GM12872 (cell line): ENCODE measurements around the gene C1orf74.

Experiments
- TF ChIP-seq, protein P1 (sequence below): IDR thresholded peaks from 3 replicates; pipeline ENCODE4 v1.5.1; 2011; ENCODE audit warnings: low read depth, mild to moderate bottlenecking, low read length, moderate library complexity; ENCODE audit not compliant: insufficient read depth

Gene C1orf74

DNA sequence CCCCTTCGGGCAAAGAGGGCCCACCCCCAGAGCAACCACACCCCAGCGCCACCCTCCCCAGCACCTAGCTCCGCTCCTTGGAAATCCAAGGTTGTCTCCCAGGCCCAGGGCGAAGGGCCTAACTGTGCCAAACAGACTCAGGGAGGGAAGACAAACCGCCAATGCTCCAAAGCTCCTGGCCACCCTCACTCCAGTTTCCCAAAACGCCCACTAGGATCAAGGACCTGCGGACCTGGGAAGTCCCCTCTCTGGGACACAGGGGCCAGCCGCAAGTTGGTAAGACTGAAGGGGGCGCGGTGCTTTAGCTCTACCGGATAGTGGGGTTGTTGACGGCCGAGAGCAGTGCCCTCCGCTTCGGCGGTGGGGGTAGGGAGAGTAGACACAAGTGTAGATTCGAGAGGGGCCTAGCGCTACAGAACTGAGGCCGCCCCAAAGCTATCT, 21.0 kb upstream of the C1orf74 start:
- TF ChIP-seq, protein P1, sequence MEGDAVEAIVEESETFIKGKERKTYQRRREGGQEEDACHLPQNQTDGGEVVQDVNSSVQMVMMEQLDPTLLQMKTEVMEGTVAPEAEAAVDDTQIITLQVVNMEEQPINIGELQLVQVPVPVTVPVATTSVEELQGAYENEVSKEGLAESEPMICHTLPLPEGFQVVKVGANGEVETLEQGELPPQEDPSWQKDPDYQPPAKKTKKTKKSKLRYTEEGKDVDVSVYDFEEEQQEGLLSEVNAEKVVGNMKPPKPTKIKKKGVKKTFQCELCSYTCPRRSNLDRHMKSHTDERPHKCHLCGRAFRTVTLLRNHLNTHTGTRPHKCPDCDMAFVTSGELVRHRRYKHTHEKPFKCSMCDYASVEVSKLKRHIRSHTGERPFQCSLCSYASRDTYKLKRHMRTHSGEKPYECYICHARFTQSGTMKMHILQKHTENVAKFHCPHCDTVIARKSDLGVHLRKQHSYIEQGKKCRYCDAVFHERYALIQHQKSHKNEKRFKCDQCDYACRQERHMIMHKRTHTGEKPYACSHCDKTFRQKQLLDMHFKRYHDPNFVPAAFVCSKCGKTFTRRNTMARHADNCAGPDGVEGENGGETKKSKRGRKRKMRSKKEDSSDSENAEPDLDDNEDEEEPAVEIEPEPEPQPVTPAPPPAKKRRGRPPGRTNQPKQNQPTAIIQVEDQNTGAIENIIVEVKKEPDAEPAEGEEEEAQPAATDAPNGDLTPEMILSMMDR = no peak

DNA sequence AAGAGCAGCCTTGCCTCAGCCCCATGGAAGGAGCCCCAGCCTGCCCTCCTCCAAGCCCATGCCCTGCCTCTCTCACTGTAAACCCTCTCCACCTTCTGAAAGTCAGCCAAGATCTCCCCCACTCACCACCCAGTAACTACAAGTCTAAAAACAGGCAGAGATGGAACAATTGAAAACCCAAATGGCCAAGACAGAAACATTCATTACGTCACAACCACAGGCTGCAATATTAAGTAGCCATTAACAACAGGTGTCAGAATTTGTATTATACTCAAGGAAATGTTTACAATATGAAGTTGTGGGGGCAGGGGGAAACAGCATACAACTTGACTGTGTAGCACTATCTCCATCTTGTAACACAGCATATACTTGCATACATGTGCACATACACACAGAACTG, 19.2 kb upstream of the C1orf74 start:
- TF ChIP-seq, protein P1 = no peak

DNA sequence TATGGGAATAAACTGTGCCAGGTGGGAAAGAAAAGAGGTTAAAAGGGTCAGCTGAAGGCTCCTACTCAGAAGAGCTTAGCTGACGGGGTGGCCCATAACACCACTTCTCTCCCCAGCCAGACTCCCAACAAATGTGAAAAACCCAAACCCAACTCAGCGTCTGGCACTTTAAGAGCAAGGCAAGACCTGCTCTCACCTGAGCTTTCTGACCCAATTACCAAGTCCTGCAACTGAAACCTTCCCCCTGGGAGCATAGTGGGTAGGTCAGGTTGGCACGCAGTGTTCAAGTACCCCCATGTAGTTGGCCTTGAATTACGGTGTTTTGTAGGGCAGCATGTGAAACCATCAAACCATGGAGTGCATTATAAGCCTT, 18.4 kb upstream of the C1orf74 start:
- TF ChIP-seq, protein P1 = no peak

DNA sequence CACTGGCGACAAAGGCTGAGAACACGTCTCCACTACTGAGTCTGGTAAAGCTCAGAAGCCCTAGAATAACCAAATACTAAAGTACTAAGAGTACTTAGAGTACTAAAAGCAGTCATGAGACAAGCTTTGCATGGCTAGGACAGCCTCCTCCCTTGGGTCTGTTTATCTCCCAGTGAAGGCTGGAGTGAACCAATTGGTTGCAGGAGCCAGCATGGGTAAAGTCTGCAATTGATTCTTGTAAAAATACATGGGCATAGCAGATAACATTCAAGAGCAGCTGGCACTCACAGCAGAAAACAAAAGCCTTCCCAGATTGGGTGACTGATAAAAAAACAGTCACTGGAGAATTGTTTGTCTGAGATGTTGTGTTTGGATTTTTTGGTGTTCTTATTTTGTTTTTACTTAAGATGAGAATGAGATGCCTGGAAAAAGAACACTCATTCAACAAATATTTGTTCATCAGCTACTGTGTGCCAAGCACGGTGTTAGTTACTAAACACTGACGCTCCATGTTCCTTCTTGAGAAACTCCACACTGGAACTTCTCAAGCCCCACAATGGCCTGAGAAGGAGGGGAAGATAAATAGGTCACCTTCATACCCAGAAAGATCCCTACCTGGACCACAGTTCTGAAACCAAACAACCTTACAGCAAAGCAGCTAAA, 17.9 kb upstream of the C1orf74 start:
- TF ChIP-seq, protein P1 = no peak

DNA sequence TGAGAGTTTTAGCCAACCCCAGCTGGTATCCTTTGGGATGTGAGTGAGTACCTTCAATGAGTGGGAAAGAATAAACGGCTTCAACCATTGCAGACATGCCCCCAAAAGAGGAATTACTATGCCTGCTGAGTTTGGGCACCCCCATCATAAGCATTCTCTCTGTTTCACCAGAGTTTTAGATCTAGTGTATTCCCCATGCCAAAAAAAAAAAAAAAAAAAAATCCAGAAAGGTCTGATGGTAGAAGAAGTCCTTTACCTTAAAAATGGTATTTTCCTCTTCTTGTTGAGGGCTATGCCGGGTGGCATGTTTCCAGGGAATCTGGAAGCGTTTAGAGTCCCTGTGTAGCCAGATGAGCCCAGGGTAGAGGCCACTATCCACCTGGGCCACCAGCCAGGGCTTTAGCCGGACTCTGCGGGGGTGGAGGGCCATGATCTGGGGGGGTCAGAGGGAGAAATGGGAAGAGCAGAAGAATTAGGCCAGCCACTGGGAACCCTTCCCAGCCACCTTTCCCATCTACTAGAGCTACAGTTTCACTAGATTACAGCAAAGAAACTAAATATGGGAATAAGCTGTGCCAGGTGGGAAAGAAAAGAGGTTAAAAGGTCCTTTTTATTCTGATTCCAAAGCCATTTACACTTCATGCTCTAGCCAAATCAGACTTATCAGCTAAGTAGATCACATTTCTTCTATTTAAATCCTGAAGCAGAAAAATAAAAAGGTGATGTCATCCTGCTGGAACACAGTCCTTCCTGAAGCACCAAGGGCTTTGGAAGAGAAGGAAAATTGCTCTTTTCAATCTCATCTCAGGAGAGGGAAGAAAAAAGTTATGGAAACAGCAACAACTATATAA, 16.9 kb upstream of the C1orf74 start:
- TF ChIP-seq, protein P1 = no peak

DNA sequence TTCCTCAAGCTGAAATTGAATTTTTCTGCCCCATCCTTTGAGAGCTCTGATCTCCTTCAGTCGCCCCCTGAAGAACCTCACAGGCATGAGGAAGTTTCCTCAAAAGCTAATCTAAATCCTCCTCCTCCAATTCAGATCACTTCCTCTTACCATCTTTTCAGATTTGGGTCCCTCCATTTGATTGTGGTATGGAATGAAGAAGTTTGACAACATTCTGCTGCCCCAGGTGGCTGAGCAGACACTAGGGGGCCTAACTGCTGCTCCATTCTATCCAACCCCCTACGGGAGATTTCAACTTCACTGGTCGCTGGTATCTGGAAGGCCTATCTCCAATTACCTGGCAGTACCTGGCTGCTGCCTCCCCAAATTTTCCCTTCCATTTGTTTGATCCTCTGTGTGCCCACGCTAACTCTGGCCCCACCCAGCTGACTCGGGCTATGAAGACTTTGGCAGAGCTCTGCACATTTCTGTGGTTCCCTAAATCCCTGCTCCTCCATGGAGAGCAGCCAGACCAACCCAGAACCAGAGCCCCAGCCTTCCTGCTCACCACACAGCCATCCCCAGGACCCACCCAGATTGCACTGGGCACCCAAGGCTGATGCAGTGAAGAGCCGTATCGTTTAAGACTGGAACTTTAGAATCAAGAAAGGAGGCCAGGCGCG, 13.8 kb upstream of the C1orf74 start:
- TF ChIP-seq, protein P1 = peak; percentile 25; the same call in 1 of the 3 replicates

DNA sequence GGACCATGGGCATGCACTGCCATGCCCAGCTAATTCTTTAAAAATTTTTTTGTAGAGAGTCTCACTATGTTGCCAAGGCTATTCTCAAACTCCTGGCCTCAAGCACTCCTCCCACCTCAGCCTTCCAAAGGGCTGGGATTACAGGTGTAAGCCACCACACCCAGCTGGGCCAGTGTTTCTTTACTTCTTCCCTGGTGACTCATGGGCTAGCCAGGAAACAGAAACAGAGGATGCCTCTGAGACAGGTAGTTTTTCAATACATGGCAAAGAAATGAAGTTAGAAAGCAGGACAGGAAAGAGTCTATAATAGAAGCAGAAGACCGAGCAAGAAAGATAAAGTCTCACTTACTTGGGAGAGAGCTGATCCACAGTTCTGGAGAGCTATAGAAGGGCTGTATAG, 7.6 kb upstream of the C1orf74 start:
- TF ChIP-seq, protein P1 = no peak
